ENCODE results near the gene CALHM5. TPM values are rescaled to one million over a fixed set of nuclear protein-coding genes. Genes with fewer than 3 reads are reported as not detected.

Gene CALHM5
- total RNA-seq, 1 experiment from 2014 or later: not detected

- H3K9me2 ChIP-seq (ENCODE audit: insufficient read depth): no peaks in the 10 kb centered on the region
- no peaks in the 10 kb centered on the region for H4K20me1 ChIP-seq (ENCODE audit: insufficient read depth)
- H3K4me1 ChIP-seq (replicated peaks; ENCODE audit: insufficient read depth): peaks cover 30% of the 10 kb centered on the region
- H3K27me3 ChIP-seq (ENCODE audit: insufficient read depth, low read depth): no peaks in the 10 kb centered on the region
- no peaks in the 10 kb centered on the region for H3K9me3 ChIP-seq (ENCODE audit: insufficient read depth, low read depth)
- H3K79me2 ChIP-seq (ENCODE audit: low read depth): peaks cover 43% of the 10 kb centered on the region
- H3K36me3 ChIP-seq (ENCODE audit: low read depth): no peaks in the 10 kb centered on the region
- H3K27ac ChIP-seq: no peak overlapping the region
- H2AFZ ChIP-seq: no peak overlapping the region
- peak overlapping the region; percentile 92 for H3K4me2 ChIP-seq
- CTCF ChIA-PET: no interaction called here
- H3K4me3 ChIP-seq: no peak overlapping the region
- no peak for TF ChIP-seq EZH2 (IDR thresholded peaks at IDR 0.05; ENCODE audit: low read depth)
- TF ChIP-seq, protein P1, sequence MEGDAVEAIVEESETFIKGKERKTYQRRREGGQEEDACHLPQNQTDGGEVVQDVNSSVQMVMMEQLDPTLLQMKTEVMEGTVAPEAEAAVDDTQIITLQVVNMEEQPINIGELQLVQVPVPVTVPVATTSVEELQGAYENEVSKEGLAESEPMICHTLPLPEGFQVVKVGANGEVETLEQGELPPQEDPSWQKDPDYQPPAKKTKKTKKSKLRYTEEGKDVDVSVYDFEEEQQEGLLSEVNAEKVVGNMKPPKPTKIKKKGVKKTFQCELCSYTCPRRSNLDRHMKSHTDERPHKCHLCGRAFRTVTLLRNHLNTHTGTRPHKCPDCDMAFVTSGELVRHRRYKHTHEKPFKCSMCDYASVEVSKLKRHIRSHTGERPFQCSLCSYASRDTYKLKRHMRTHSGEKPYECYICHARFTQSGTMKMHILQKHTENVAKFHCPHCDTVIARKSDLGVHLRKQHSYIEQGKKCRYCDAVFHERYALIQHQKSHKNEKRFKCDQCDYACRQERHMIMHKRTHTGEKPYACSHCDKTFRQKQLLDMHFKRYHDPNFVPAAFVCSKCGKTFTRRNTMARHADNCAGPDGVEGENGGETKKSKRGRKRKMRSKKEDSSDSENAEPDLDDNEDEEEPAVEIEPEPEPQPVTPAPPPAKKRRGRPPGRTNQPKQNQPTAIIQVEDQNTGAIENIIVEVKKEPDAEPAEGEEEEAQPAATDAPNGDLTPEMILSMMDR (conservative IDR thresholded peaks at IDR 0.05): no peak
- no TSS peak for BruUV-seq (replicated peaks)
- DNase-seq: peak in 1 of 2 experiments; percentile 8
- POLR2A ChIA-PET (ENCODE audit: unreplicated experiment): interaction anchor here (0.7 kb wide), 1 partner anchor 289 kb away, joined by 3 read pairs; the partner anchor contains the start of gene TSPYL1
- peaks cover 8% of the 10 kb centered on the region; the same call in 1 of the 2 replicates for H3F3A ChIP-seq (ENCODE audit: insufficient read depth, low read depth)
- intact Hi-C loops (cut with micrococcal nuclease; ENCODE audit: unreplicated experiment): loop anchor here (10.0 kb wide), 1 partner anchor 194 kb away; the partner anchor contains the start of gene DSE
These were observed 57.6 kb downstream of the CALHM5 start for GRCh38 chr6:116568821-116569755.

DNA sequence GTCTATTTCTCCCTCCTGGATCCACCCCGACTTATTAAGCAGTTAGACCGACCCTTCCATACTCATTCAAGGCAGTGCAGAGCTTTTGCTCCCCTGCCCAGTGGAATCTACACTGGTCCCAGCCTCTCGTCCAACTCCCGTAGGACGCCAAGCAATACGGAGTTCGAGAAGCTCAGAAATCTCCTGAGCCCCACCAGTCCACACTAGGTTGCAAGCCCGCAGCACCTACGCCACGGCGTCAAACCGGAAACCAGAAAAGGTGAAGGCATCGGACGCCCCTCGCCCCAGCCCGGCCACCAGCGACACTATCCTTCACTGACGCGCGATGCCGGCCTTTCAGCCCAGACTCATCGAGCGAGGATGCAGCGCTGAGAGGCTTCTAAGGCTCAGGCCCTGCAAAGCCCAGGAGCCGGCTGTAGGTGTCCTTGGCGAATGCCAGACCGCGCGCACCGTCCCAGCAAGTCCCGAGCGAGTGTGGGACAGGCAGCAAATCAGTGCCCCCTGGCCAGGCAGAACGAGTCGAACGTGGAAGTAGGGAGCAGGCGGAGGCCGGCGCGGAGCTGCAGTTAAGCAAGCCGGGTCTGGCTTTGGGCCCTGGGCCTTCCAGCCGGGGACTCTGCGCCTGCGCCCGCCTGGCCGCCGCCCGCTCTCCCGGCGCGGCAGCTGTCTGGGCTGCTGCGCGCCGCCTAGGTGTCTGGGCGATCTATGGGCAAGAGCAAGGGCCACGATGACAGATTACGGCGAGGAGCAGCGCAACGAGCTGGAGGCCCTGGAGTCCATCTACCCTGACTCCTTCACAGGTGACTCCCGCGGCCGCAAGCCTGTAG, 59.6 kb downstream of the CALHM5 start, which contains the start of gene RWDD1:
Gene RWDD1 (plus strand): TSS at position 649 of the 827 bp plus-strand sequence. CDS start 79 bp downstream, at position 728.
- Histone ChIP-seq H3F3A (ENCODE audit: insufficient read depth, low read depth) (peaks cover 8% of the 10 kb centered on the region; the same call in 1 of the 2 replicates), H3K27ac (peak within 1 kb of the TSS; percentile 60), H3K4me3 (peak within 1 kb of the TSS; percentile 95), H3K4me1 (replicated peaks; ENCODE audit: insufficient read depth) (peaks cover 30% of the 10 kb centered on the region), H3K4me2 (peak within 1 kb of the TSS; percentile 92), H3K27me3 (ENCODE audit: insufficient read depth, low read depth) (no peaks in the 10 kb centered on the region), H3K9me2 (ENCODE audit: insufficient read depth) (no peaks in the 10 kb centered on the region), H3K9me3 (ENCODE audit: insufficient read depth, low read depth) (no peaks in the 10 kb centered on the region), H2AFZ (peak within 1 kb of the TSS; percentile 97), H4K20me1 (ENCODE audit: insufficient read depth) (no peaks in the 10 kb centered on the region), H3K36me3 (ENCODE audit: low read depth) (0 out of 2 replicates have a peak, but pooled peaks cover 3% of the 10 kb centered on the region), H3K79me2 (ENCODE audit: low read depth) (peaks cover 61% of the 10 kb centered on the region)
- no peak for TF ChIP-seq EZH2 (IDR thresholded peaks at IDR 0.05; ENCODE audit: low read depth)
- TF ChIP-seq, protein P1 (conservative IDR thresholded peaks at IDR 0.05): 0 out of 2 replicates have a peak, but pooled peaks have one; percentile 25
- BruUV-seq (replicated peaks): TSS peak; percentile 91
- CTCF ChIA-PET: interaction anchor here (0.6 to 1.0 kb wide), 5 partner anchors 10 to 154 kb away, joined by 3 to 4 read pairs (median 4); partner anchors contain the start of gene CALHM5
- POLR2A ChIA-PET (ENCODE audit: unreplicated experiment): interaction anchor here (0.6 to 1.0 kb wide), 7 partner anchors 67 to 1032 kb away, joined by 3 to 6 read pairs (median 5); partner anchors contain the start of genes GOPC and TSPYL1
- intact Hi-C loops (cut with micrococcal nuclease; ENCODE audit: unreplicated experiment): loop anchor here (1.0 to 5.0 kb wide), 4 partner anchors 45 to 354 kb away; partner anchors contain the start of genes KPNA5, RSPH4A and TSPYL1
- peak; percentile 99 for DNase-seq

All from PC-9 (cell line).